HG02763 (cell line): ENCODE data around the gene PDZRN3.

Experiments
- ATAC-seq: cut with Tn5 transposase; IDR thresholded peaks from one replicate; pipeline ENCODE4 v1.9.1; 2021; ENCODE audit warnings: mild to moderate bottlenecking, moderate library complexity; ENCODE audit not compliant: unreplicated experiment

PDZRN3 gene

GRCh38 chr3:73624017-73624820, 522 bp downstream of the PDZRN3 start:
- ATAC-seq = no peak

GRCh38 chr3:73623346-73623745, 1.4 kb downstream of the PDZRN3 start:
- no peak for ATAC-seq

- ATAC-seq = no peak
These were observed 2.5 kb downstream of the PDZRN3 start for GRCh38 chr3:73622091-73622805.

GRCh38 chr3:73621388-73621787, 3.4 kb downstream of the PDZRN3 start:
- no peak for ATAC-seq

- no peak for ATAC-seq
These were observed 6.3 kb downstream of the PDZRN3 start for GRCh38 chr3:73618461-73618860.

- no peak for ATAC-seq
These were observed 8.7 kb downstream of the PDZRN3 start for GRCh38 chr3:73616056-73616455.

- no peak for ATAC-seq
These were observed 10.3 kb downstream of the PDZRN3 start for GRCh38 chr3:73614419-73614818.

- ATAC-seq = no peak
These were observed 13.6 kb downstream of the PDZRN3 start for GRCh38 chr3:73611176-73611575.

- no peak for ATAC-seq
These were observed 14.2 kb downstream of the PDZRN3 start for GRCh38 chr3:73610493-73610892.

- ATAC-seq = no peak
These were observed 15.1 kb downstream of the PDZRN3 start for GRCh38 chr3:73609655-73610054.

GRCh38 chr3:73609315-73609641, 15.5 kb downstream of the PDZRN3 start:
- ATAC-seq = no peak

- no peak for ATAC-seq
These were observed 16.1 kb downstream of the PDZRN3 start for GRCh38 chr3:73608456-73609314.

- no peak for ATAC-seq
These were observed 18.9 kb downstream of the PDZRN3 start for GRCh38 chr3:73605861-73606260.

- ATAC-seq = no peak
These were observed 19.3 kb downstream of the PDZRN3 start for GRCh38 chr3:73605412-73605811.

- ATAC-seq = no peak
These were observed 20.3 kb downstream of the PDZRN3 start for GRCh38 chr3:73604451-73604850.

- ATAC-seq = no peak
These were observed 21.0 kb downstream of the PDZRN3 start for GRCh38 chr3:73603762-73604171.

- ATAC-seq = no peak
These were observed 22.6 kb downstream of the PDZRN3 start for GRCh38 chr3:73602170-73602569.

- no peak for ATAC-seq
These were observed 23.3 kb downstream of the PDZRN3 start for GRCh38 chr3:73601481-73601880.

- ATAC-seq = no peak
These were observed 23.7 kb downstream of the PDZRN3 start for GRCh38 chr3:73601011-73601410.

GRCh38 chr3:73600293-73600938, 24.3 kb downstream of the PDZRN3 start:
- ATAC-seq = no peak

- ATAC-seq = no peak
These were observed 25.1 kb downstream of the PDZRN3 start for GRCh38 chr3:73599605-73600004.
